Measurements from ENCODE around the gene ZNF804B. TPM values are rescaled to one million over a fixed set of nuclear protein-coding genes. Genes with fewer than 3 reads are reported as not detected.

The ZNF804B gene
- total RNA-seq, 1 experiment from 2014 or later: not detected

DNA sequence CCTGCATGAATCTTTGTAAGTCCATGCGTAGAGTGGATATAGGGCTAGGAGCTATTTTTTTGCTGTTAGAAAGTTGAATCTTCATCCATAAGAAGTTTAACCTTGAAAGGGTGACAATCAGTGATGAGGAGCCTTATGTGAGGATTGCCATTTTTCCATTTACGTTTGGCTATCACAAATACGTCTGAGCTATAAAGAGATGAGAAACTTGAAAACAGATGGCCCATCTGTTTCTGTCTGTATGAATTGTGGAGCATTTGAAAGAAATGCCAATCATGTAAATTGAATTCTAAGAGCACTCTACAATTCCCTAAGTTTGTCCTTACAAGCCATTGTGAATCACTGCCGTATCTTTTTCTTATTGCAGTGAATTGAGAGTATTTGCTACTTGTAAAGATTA, 205.9 kb downstream of the ZNF804B start:
- no peak for DNase-seq (ENCODE audit: low read depth)

GRCh38 chr7:88967432-88967831, 207.9 kb downstream of the ZNF804B start:
- DNase-seq (ENCODE audit: low read depth): no peak

- no peak for DNase-seq (ENCODE audit: low read depth)
These were observed 209.7 kb downstream of the ZNF804B start for GRCh38 chr7:88969167-88969566.

DNA sequence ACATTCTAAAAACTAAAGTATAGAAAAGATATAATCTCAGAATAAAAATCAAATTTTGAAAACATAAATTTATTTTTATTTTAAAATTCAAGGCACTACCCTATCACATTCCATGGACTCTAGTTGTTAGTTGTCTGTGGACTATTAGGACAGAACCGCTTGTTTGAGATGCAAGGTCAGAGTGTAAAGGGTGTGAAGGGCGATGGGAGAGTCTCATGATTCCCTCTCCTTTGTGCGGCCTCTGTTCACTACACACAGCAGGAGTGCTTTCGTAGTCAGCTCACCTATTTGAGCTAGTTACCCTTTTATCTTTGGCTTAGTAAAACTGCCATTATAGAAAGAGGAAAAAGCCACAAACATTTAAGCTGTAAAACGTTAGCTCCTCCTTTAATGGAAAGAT, 225.8 kb downstream of the ZNF804B start:
- DNase-seq (ENCODE audit: low read depth): no peak

DNA sequence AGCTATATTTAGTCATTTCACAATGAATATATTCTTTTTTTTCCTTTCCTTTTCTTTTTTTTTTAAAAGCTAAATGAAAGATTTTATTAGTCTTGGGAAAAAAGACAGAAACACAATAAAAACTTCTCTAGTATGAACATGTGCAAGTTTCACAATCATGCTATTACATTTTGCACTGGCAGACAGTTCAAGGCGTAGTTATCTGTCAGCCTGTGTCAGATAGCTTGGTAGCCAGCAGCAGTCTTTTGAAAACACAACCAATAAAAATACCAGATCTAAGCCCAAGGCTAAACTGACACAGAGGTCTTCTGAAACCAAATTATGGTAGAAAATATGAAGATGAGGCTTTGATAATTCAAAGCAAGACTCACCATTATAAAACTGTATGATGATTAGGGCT, 241.8 kb downstream of the ZNF804B start:
- no peak for DNase-seq (ENCODE audit: low read depth)

GRCh38 chr7:89002981-89003956, 243.8 kb downstream of the ZNF804B start:
- DNase-seq (ENCODE audit: low read depth): peak; percentile 41

GRCh38 chr7:89012016-89012415, 252.5 kb downstream of the ZNF804B start:
- DNase-seq (ENCODE audit: low read depth): no peak

- DNase-seq (ENCODE audit: low read depth): no peak
These were observed 258.2 kb downstream of the ZNF804B start for GRCh38 chr7:89017695-89018094.

DNA sequence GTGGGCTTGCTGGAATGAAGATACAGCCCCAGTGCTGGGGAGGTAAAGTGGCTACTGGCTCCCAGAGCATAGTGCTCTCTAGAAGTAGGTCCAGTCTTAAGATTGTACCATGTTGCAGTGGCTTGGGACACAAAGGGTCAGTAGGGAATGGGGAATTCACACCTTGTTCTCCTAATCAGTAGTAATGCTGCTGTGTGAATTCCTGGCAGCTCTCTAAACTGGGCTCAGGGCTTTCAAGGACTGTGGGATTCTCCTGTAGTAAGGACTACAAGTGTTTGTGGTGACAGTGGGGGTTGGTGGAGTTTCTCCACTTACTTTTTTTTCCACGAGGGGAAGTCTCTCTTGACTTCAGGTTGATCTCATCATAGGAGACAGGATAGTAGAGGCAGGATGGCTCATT, 262.2 kb downstream of the ZNF804B start:
- no peak for DNase-seq (ENCODE audit: low read depth)

DNA sequence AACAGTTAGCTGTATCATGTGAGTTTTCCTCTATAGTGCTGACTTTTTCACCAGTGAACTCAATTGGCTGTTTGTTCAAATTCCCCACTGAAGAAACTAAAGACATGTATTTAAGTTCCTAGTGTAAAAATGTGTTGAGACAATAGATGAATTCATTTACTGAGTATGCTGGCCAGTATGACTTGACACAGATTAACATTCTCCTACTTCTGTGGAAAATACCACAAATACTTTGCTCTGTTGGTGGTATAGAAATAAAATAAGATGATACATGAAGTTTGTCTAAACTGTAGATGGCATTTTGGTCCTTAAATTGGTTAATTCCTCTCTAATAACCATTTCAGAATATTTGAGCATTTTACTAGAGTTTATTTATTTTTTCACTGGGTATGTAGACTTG, 263.7 kb downstream of the ZNF804B start:
- DNase-seq (ENCODE audit: low read depth): no peak

- no peak for DNase-seq (ENCODE audit: low read depth)
These were observed 264.4 kb downstream of the ZNF804B start for GRCh38 chr7:89023877-89024276.

DNA sequence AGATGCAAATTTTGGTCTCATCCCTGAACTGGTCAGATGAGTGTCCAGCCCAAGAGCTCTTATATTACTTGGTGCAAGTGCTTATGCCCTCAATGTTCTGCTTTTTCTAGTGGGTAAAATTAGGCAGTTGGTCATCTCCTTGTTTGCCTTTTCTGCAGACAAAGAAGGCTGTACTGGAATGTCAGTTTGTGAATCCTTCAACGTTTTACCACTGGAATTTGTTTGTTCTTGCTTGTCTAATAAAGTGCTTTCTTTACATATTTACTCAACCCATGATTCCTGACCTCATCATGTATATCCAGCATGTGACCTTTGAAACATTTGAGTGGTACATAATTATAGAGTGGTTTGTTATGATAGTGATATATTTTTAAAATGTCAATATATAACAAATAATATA, 268.3 kb downstream of the ZNF804B start:
- no peak for DNase-seq (ENCODE audit: low read depth)

DNA sequence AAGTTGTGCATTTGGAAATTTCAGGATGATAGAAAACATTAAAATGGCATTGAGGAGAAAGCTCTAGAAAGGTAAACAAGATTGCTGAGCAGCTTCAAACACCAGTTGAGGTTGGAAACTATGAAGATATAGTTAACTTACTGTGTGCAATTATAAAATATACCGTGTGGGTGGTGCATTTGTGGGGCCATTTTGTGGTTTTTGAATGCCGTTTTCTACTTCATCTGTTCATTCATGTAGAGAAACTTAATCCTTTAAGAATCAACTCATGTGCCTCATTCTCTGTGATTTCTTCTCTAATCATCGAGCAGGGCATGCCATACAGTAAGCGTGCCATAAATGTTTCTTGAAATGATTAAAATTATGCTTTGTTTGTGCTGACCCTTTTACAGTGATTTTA, 268.8 kb downstream of the ZNF804B start:
- DNase-seq (ENCODE audit: low read depth): no peak

DNA sequence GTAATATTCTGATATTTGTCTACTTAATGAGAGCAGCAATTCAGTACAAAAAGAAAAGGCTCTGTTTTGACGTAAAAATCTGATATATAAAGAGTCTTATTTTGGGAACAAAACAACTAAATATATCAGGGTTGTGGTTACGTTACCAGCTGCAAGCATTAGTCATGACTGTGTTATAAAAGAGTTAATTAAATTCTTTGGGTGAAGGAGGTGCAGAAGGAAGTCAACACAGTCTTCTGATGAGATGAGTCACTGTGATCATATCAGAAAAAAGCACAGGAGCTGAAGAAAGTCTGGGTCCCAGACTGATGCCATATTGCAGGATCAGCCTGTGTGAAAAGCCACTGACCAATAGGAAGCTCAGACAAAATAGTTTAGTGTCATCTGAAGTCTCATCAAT, 270.4 kb downstream of the ZNF804B start:
- DNase-seq (ENCODE audit: low read depth): peak; percentile 90

GRCh38 chr7:89041240-89041639, 281.7 kb downstream of the ZNF804B start:
- no peak for DNase-seq (ENCODE audit: low read depth)

DNA sequence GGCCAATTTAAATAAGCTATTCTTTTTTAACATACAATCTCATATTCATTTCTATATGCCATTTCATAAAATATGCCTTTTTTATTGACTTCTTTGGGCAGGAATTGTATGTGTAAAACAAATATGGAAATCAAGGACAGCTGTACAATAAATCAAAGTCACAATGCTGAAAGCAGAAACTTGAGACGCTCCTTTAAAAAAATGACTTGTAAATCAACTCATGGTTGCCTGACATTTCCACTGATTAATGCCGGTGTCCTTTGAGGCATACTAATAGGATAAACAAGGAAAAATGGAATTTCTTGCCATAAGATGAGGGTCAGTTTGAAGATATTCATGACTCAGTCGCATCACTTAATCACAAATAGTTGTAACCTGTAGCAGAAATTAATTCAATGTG, 283.4 kb downstream of the ZNF804B start:
- no peak for DNase-seq (ENCODE audit: low read depth)

DNA sequence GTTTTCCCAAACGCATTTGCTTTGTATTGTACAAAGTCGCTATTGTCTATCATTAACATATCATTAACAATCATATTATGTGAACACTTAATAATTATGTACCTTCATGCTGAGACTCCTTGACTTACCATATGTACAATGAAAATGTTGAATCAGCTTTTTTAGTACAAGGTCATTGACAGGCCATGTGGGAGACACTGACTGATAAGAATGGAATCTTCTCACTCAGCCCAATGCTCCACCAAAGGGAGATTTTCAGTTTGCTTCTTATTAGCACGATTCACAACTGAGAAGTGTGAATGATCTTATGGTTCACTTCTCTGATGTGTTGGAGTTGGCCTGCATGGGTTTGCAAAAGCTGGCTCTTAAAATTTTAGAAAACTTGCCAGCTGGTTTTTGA, 289.5 kb downstream of the ZNF804B start:
- peak; percentile 10 for DNase-seq (ENCODE audit: low read depth)

- DNase-seq (ENCODE audit: low read depth): no peak
These were observed 293.6 kb downstream of the ZNF804B start for GRCh38 chr7:89053130-89053529.

DNA sequence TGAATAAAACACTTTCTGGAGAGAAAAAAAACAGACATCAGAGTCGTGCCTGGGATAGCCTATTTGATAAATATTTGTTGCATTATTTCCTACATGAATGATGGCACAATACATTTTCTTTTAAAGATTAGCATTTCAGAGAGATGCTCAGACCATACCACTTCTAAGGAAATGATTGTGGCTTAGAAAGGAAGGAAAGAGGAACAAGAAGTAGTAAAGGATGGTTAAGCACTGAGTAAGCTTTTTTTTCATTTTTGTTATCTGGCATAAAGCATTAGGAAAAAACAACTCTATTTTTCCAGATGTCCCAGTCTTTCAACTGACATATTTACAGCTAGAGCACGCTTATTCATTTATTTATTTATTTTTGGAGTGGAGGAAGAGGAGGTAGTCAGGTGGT, 294.9 kb downstream of the ZNF804B start:
- no peak for DNase-seq (ENCODE audit: low read depth)

- DNase-seq (ENCODE audit: low read depth): no peak
These were observed 300.7 kb downstream of the ZNF804B start for GRCh38 chr7:89060234-89060633.

DNA sequence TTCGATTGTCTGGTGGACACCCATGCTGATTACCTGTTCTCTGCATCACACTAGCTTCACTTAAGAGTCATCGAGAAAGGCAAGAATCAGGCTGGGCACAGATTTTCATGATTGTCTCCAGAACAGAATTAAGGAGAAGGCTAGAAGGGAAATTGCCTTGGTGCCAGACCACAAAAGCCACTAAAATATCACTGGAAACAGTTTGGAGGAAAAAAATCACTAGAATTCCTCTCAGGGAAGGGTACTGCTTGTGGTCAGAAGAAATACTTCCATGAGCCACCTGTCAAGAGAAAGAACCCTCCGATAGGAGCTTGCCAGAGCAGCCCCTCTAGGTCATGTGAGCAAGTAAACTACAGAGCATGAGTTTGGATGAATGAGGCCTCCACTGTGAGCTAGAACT, 305.3 kb downstream of the ZNF804B start:
- peak; percentile 18 for DNase-seq (ENCODE audit: low read depth)

DNA sequence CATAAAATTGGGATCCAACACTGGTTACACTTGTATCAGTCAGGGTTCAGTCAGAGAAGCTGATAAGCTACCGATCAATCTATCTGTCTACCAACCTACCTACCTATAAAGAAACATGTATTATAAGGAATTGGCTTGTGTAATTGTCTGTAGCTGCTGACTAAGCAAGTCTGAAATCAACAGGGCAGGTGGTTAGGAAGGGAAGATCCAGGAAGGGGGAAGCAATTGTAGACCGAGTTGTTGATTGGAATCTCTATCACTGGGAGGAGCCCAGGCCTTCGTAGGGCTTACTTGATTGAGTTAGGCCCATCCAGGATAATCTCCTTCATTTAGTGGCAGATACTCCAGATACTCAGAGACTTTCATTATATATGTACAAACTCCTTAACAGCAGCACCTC, 307.5 kb downstream of the ZNF804B start:
- no peak for DNase-seq (ENCODE audit: low read depth)

GRCh38 chr7:89072081-89072480, 312.6 kb downstream of the ZNF804B start:
- no peak for DNase-seq (ENCODE audit: low read depth)
